IPS DF 6.9 (cell line): Measurements from ENCODE around the gene LRCOL1.

Experiments
- DNase-seq: peaks from one replicate; pipeline ENCODE4 v3.0.0-alpha.2; 2013; ENCODE audit warnings: low read depth, low spot score
- H3K27ac ChIP-seq: one replicate; pipeline ENCODE4 v1.5.1; 2013; ENCODE audit warnings: low read length, control low read depth
- H3K27me3 ChIP-seq: 2 replicates; pipeline ENCODE4 v1.6.1; 2013; ENCODE audit warnings: mild to moderate bottlenecking, low read length; ENCODE audit not compliant: control insufficient read depth, insufficient read depth
- H3K36me3 ChIP-seq: 2 replicates; pipeline ENCODE4 v1.6.1; 2013; ENCODE audit warnings: low read length; ENCODE audit not compliant: control insufficient read depth, insufficient read depth
- H3K4me1 ChIP-seq: 2 replicates; pipeline ENCODE4 v1.6.1; 2013; ENCODE audit warnings: low read length; ENCODE audit not compliant: control insufficient read depth, insufficient read depth
- H3K4me3 ChIP-seq: 2 replicates; pipeline ENCODE4 v1.5.1; 2013; ENCODE audit warnings: mild to moderate bottlenecking, low read length
- H3K9me3 ChIP-seq: 2 replicates; pipeline ENCODE4 v1.6.1; 2013; ENCODE audit warnings: low read length, inconsistent platforms; ENCODE audit not compliant: control insufficient read depth, insufficient read depth
- WGBS: extraction: QIAGEN DNeasy Blood & Tissue Kit; methylation state at CpG from one replicate; pipeline ENCODE4 v1.1.7; 2013; ENCODE audit warnings: mixed read lengths, missing lambda C conversion rate; ENCODE audit not compliant: insufficient read length, insufficient coverage; 5-methylcytosine and 5-hydroxymethylcytosine counted together

Gene LRCOL1

GRCh38 chr12:132647858-132648257 lies 37.5 kb upstream of the LRCOL1 start:
- H3K27ac ChIP-seq: no peak overlapping the region
- H3K9me3 ChIP-seq: no peaks in the 10 kb centered on the region
- peaks cover 37% of the 10 kb centered on the region for H3K36me3 ChIP-seq
- no peak for DNase-seq
- H3K4me1 ChIP-seq: no peaks in the 10 kb centered on the region
- no peak overlapping the region for H3K4me3 ChIP-seq
- WGBS: no CpG with 5 or more reads among the region's 10 CpGs
- H3K27me3 ChIP-seq: no peaks in the 10 kb centered on the region

DNA sequence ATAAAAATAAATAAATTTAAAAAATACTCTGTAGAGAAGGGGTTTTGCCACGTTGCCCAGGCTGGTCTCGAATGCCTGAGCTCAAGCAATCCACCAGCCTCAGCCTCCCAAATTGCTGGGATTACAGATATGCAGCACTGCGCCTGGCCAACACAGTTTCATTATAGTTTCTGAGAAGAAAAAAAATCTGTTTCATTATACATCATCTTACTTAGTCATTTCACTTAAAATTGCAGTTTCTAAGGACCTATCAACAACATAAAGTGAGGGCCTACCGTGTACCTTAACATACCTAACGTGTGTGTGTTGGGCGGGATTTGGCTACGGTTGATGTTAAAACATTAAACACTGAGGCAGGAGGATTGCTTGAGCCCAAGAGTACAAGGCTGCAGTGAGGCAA lies 36.5 kb upstream of the LRCOL1 start:
- Histone ChIP-seq H3K9me3 (no peaks in the 10 kb centered on the region), H3K27ac (no peak overlapping the region), H3K4me3 (no peak overlapping the region), H3K27me3 (no peaks in the 10 kb centered on the region), H3K36me3 (peaks cover 43% of the 10 kb centered on the region), H3K4me1 (no peaks in the 10 kb centered on the region)
- WGBS: no CpG with 5 or more reads among the region's 7 CpGs
- no peak for DNase-seq

GRCh38 chr12:132642846-132643835 lies 32.8 kb upstream of the LRCOL1 start:
- no peak overlapping the region for H3K27ac ChIP-seq
- no peaks in the 10 kb centered on the region for H3K4me1 ChIP-seq
- H3K27me3 ChIP-seq: no peaks in the 10 kb centered on the region
- H3K9me3 ChIP-seq: no peaks in the 10 kb centered on the region
- no peak for DNase-seq
- no CpG with 5 or more reads among the region's 30 CpGs for WGBS
- H3K4me3 ChIP-seq: no peak overlapping the region
- H3K36me3 ChIP-seq: peaks cover 47% of the 10 kb centered on the region

- H3K27ac ChIP-seq: no peak overlapping the region
- H3K4me3 ChIP-seq: no peak overlapping the region
- no peaks in the 10 kb centered on the region for H3K9me3 ChIP-seq
- no CpG with 5 or more reads among the region's 28 CpGs for WGBS
- H3K27me3 ChIP-seq: no peaks in the 10 kb centered on the region
- no peak for DNase-seq
- H3K36me3 ChIP-seq: peaks cover 46% of the 10 kb centered on the region
- no peaks in the 10 kb centered on the region for H3K4me1 ChIP-seq
Observed at GRCh38 chr12:132641811-132642650, 31.6 kb upstream of the LRCOL1 start.

DNA sequence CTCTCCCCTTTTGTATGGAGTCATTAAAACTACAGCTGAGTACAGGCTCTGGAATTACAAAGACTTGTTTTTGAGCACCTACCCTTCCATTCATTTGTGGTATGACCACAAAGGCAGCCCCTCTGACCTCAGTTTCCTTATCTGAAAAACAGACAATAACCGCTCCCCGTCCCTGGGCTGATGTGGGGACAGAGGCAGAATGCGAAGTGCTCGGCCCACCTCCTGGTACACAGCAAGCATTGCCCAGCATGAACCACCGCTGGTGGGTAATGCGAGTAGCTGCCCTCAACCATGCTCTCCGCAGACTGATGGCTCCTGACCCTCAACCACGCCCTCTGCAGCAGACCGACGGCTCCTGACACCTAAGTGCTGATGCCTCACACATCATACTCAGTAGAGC lies 30.6 kb upstream of the LRCOL1 start:
- Histone ChIP-seq H3K36me3 (peaks cover 49% of the 10 kb centered on the region), H3K4me1 (no peaks in the 10 kb centered on the region), H3K27ac (no peak overlapping the region), H3K4me3 (no peak overlapping the region), H3K27me3 (no peaks in the 10 kb centered on the region), H3K9me3 (no peaks in the 10 kb centered on the region)
- DNase-seq: no peak
- WGBS: no CpG with 5 or more reads among the region's 10 CpGs

DNA sequence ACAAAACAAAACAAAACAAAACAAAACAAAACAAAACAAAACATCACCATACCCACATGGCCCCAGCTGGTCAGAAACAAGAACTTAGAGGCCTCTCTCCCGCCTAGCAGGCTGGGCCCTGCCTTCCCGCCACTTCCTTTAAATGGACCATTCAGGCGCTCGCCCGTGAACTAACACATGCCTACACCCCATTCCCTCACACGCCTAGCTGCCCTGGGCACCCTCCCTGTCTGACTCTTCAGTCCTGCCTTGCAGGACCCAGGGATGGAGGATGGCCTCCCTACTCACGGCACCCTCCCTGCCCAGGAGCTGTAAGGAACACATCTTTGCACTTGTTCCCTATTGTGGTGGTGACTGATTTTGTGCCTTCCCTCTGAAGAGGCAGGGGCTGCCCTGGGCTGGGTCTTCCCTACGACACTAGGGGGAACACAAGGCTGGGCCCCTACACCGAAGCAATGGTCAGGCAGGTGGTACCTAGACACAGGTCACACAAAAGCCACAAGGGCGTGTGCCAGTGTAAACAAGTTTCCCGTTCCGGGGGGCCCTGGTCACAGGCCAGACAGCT lies 29.7 kb upstream of the LRCOL1 start:
- WGBS: no CpG with 5 or more reads among the region's 12 CpGs
- no peak overlapping the region for H3K27ac ChIP-seq
- H3K36me3 ChIP-seq: peaks cover 57% of the 10 kb centered on the region
- no peak overlapping the region for H3K4me3 ChIP-seq
- no peaks in the 10 kb centered on the region for H3K9me3 ChIP-seq
- no peaks in the 10 kb centered on the region for H3K27me3 ChIP-seq
- no peak for DNase-seq
- no peaks in the 10 kb centered on the region for H3K4me1 ChIP-seq

DNA sequence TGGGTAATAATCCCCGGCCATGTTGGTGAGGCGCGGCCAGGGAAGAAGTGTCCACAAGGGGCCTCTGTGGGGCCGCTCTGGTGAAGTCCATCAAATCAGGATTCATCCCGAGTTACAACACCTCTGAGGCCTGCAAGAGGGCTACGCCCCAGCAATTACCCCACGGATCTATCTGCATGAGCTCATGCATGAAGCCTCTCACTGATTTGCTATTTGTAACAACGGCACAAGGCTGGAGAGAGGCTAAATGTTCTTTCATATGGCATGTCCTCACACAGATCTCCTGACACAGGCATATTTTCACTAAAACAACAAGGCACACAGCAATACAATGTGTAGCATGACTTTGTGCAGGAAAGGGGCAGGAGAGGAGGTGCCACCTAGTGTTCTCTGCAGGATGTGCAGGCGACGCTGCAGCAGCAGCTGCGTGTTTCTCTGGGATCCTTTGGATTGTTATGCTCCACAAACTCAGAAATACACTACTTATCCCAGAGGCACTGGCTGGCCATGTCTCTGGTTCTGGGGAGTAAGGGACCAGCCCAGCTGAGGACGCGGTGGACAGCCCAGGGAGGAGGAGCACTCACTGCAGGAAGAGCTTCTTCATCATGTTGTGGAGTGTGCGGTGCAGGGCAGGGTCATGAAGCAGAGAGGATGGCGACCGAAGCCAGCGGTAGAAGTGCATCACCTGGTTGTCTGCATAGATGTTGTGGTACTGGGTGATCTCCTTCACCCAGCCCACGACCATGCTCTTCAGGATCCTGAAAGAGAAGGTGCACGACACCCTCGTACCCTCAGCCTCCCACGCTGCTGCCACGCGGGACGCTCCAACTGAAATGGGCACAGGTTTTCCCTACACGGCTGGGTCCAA lies 28.4 kb upstream of the LRCOL1 start:
- H3K27me3 ChIP-seq: no peaks in the 10 kb centered on the region
- no peaks in the 10 kb centered on the region for H3K4me1 ChIP-seq
- H3K36me3 ChIP-seq: peaks cover 64% of the 10 kb centered on the region
- no peaks in the 10 kb centered on the region for H3K9me3 ChIP-seq
- no peak for DNase-seq
- H3K27ac ChIP-seq: no peak overlapping the region
- H3K4me3 ChIP-seq: no peak overlapping the region
- no CpG with 5 or more reads among the region's 25 CpGs for WGBS

GRCh38 chr12:132637811-132638210 lies 27.4 kb upstream of the LRCOL1 start:
- no peak for DNase-seq
- Histone ChIP-seq H3K27me3 (no peaks in the 10 kb centered on the region), H3K27ac (no peak overlapping the region), H3K4me3 (no peak overlapping the region), H3K36me3 (peaks cover 59% of the 10 kb centered on the region), H3K4me1 (no peaks in the 10 kb centered on the region), H3K9me3 (no peaks in the 10 kb centered on the region)
- no CpG with 5 or more reads among the region's 18 CpGs for WGBS

- no peaks in the 10 kb centered on the region for H3K27me3 ChIP-seq
- no peaks in the 10 kb centered on the region for H3K4me1 ChIP-seq
- H3K4me3 ChIP-seq: no peak overlapping the region; the same call in 1 of the 2 replicates
- no peak overlapping the region for H3K27ac ChIP-seq
- peaks cover 53% of the 10 kb centered on the region for H3K36me3 ChIP-seq
- no CpG with 5 or more reads among the region's 29 CpGs for WGBS
- no peak for DNase-seq
- no peaks in the 10 kb centered on the region for H3K9me3 ChIP-seq
Observed at GRCh38 chr12:132635076-132635955, 24.9 kb upstream of the LRCOL1 start.
